ENCODE results near the gene HSDL2.

HSDL2 gene

DNA sequence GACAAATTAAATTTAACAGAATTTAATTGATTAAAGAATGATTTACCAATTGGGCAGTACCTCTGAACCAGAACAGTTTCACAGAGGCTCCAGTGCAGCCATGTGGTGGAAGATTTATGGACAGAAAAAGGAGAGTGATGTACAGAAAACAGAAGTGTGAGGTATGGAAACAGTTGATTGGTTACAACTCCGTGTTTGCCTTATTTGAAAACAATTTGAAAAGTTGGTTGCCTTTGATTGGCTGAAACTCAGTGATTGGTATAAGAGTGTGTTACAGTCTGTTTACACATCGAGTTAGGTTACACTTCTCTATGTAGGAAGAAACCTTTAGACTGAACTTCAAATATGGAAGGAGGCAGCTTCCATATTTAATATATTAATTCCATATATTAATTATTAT, 136.9 kb downstream of the HSDL2 start:
- Histone ChIP-seq H3K4me3 (ENCODE audit: low read length) (no peak overlapping the region), H3K9ac (ENCODE audit: low read length) (no peak overlapping the region), H3K27me3 (ENCODE audit: control insufficient read depth, insufficient read depth, low read length) (no peaks in the 10 kb centered on the region), H3K9me3 (ENCODE audit: control insufficient read depth, low read length) (no peaks in the 10 kb centered on the region), H3K36me3 (ENCODE audit: control insufficient read depth, insufficient read depth, low read length) (no peaks in the 10 kb centered on the region), H3K4me1 (ENCODE audit: control insufficient read depth, insufficient read depth, low read length) (no peaks in the 10 kb centered on the region)

DNA sequence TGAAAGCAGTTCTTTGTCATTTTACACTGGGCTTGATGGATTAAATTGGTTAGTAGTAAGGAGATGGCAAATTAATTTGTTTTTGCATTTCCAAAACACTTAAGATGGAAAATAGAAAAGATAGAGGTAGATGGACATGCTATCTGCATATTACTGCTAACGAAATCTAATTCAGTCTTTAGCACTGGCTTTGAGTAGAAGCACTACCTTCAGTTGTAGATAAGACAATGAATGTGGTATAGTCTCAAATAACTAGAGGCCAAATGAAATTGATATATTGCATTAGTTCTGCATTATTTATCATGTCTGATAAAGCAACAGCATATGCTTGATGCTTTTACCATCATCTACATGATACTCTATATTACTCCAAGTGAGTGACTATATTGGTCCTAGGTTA, 140.2 kb downstream of the HSDL2 start:
- H3K9me3 ChIP-seq (ENCODE audit: control insufficient read depth, low read length) = no peaks in the 10 kb centered on the region
- H3K4me1 ChIP-seq (ENCODE audit: control insufficient read depth, insufficient read depth, low read length) = no peaks in the 10 kb centered on the region
- H3K9ac ChIP-seq (ENCODE audit: low read length) = no peak overlapping the region
- no peak overlapping the region for H3K4me3 ChIP-seq (ENCODE audit: low read length)
- H3K36me3 ChIP-seq (ENCODE audit: control insufficient read depth, insufficient read depth, low read length) = no peaks in the 10 kb centered on the region
- H3K27me3 ChIP-seq (ENCODE audit: control insufficient read depth, insufficient read depth, low read length) = no peaks in the 10 kb centered on the region

DNA sequence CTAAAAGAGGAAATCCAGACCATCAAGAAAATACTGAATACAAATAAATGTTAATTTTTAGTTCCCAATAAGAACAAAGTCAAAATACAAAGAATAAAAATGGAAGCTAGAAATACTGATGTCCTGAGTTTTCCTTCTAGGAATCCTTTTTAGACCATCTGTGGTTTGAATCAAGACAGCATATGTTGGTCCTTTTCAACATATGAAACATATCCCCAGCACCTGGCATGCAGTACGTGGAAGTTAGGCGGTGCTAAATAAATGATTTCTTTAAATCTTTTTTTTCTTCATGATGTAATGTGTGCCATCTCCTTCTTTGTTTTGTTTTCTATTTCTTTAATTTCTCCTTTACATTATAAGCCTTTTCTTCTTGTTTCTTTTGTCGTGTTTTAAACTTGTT, 140.7 kb downstream of the HSDL2 start:
- Histone ChIP-seq H3K9me3 (ENCODE audit: control insufficient read depth, low read length) (no peaks in the 10 kb centered on the region), H3K4me1 (ENCODE audit: control insufficient read depth, insufficient read depth, low read length) (no peaks in the 10 kb centered on the region), H3K27me3 (ENCODE audit: control insufficient read depth, insufficient read depth, low read length) (no peaks in the 10 kb centered on the region), H3K9ac (ENCODE audit: low read length) (no peak overlapping the region), H3K4me3 (ENCODE audit: low read length) (no peak overlapping the region), H3K36me3 (ENCODE audit: control insufficient read depth, insufficient read depth, low read length) (no peaks in the 10 kb centered on the region)
